T-cell (primary cell): ENCODE data around the gene NPC1L1. TPM values are rescaled to one million over a fixed set of nuclear protein-coding genes. Genes with fewer than 3 reads are reported as not detected.

Experiments
- ATAC-seq, 4 experiments: fragments of 200-7000 bp in 3 of 4; fragments of 150-1000 bp in 1 of 4; cut with Tn5 transposase; replicated peaks in 1 of 4; 1 replicate in 3 of 4; 2 replicates in 1 of 4; pipeline ENCODE4 v1.10.0; 2021; ENCODE audit warnings: moderate library complexity in 3 of 4, mild to moderate bottlenecking in 2 of 4, moderate number of reproducible peaks in 1 of 4
- CTCF ChIA-PET, 2 donors: fragments of 300-600 bp; sonication (Branson Sonifier 250); formaldehyde crosslinking; loops; one replicate each; lab custom pipeline; 2022; ENCODE audit warnings: antibody characterized with exemption in 2 of 2; lab: Charles Lee
- POLR2A ChIA-PET, 2 donors: fragments of 300-600 bp; sonication (Branson Sonifier 250); formaldehyde crosslinking; loops; one replicate each; lab custom pipeline; 2022; ENCODE audit warnings: antibody characterized with exemption in 2 of 2; lab: Charles Lee
- DNase-seq, 35 experiments: peaks; one replicate each; pipeline versions ENCODE4 v3.0.0 to v3.0.0-alpha.2; 2013 to 2023
- H3K27ac ChIP-seq: one replicate; pipeline ENCODE4 v1.5.1; 2013; ENCODE audit warnings: low read length
- H3K27me3 ChIP-seq, 2 experiments: replicated peaks in 1 of 2; 1 replicate in 1 of 2; 2 replicates in 1 of 2; pipeline versions ENCODE4 v1.6.1 to v1.7.0; 2013; ENCODE audit warnings: low read length in 1 of 2, mixed read lengths in 1 of 2; ENCODE audit not compliant: control insufficient read depth in 2 of 2, insufficient read depth in 2 of 2; ENCODE audit errors: extremely low read depth in 1 of 2
- H3K36me3 ChIP-seq, 2 donors: 1 replicate in 1 of 2; 2 replicates in 1 of 2; pipeline versions ENCODE4 v1.6.1 to v1.7.0; 2013; ENCODE audit warnings: low read length in 1 of 2; ENCODE audit not compliant: control insufficient read depth in 2 of 2, insufficient read depth in 1 of 2; ENCODE audit errors: extremely low read depth in 1 of 2
- H3K4me1 ChIP-seq, 2 experiments: 1 replicate in 1 of 2; 2 replicates in 1 of 2; pipeline versions ENCODE4 v1.6.1 to v1.7.0; 2013; ENCODE audit warnings: low read length in 2 of 2, mixed read lengths in 1 of 2; ENCODE audit not compliant: insufficient read depth in 2 of 2, control insufficient read depth in 1 of 2; ENCODE audit errors: extremely low read depth in 1 of 2
- H3K4me3 ChIP-seq, 2 donors: 1 replicate in 1 of 2; 2 replicates in 1 of 2; pipeline versions ENCODE4 v1.5.1 to v1.7.0; 2013; ENCODE audit warnings: mild to moderate bottlenecking in 2 of 2, low read length in 1 of 2, moderate library complexity in 1 of 2; ENCODE audit not compliant: control insufficient read depth in 1 of 2; ENCODE audit errors: extremely low read depth in 1 of 2
- H3K9me3 ChIP-seq: 2 replicates; pipeline ENCODE4 v1.7.0; 2013
- H3K27ac Mint-ChIP-seq, 2 donors: one replicate each; pipeline ENCODE4 v1.8.0; 2020 to 2021; ENCODE audit warnings: mild to moderate bottlenecking in 2 of 2, mixed read lengths in 2 of 2
- H3K27me3 Mint-ChIP-seq, 2 donors: one replicate each; pipeline ENCODE4 v1.8.0; 2021 to 2022; ENCODE audit warnings: mixed read lengths in 2 of 2
- H3K36me3 Mint-ChIP-seq: one replicate; pipeline ENCODE4 v1.8.0; 2021; ENCODE audit warnings: mixed read lengths
- H3K4me1 Mint-ChIP-seq, 3 donors: one replicate each; pipeline ENCODE4 v1.8.0; 2020 to 2022; ENCODE audit warnings: mixed read lengths in 3 of 3, mild to moderate bottlenecking in 1 of 3
- H3K4me3 Mint-ChIP-seq, 3 donors: one replicate each; pipeline ENCODE4 v1.8.0; 2020 to 2022; ENCODE audit warnings: mild to moderate bottlenecking in 3 of 3, mixed read lengths in 3 of 3, moderate library complexity in 3 of 3
- H3K9me3 Mint-ChIP-seq, 3 donors: one replicate each; pipeline ENCODE4 v1.8.0; 2020 to 2022; ENCODE audit warnings: mixed read lengths in 3 of 3
- WGBS: methylation state at CpG from one replicate; pipeline ENCODE4 v1.1.5; 2013; ENCODE audit warnings: missing lambda C conversion rate; ENCODE audit not compliant: insufficient coverage; 5-methylcytosine and 5-hydroxymethylcytosine counted together
- total RNA-seq, 35 experiments: library from RNA in 6 of 35; stranded (reverse) in 6 of 35; fragments of 120-200 nt in 1 of 35; gene quantifications; one replicate each; pipeline versions ENCODE4 v1.2.1 to v1.2.4 and lab custom pipeline; 2013 to 2026

NPC1L1 gene
- total RNA-seq, 5 donors from 2014 or later (not counting 1 experiment from before 2014, with no cell fraction given): 0.06 to 0.50 (median 0.10) TPM; not detected in 1

GRCh38 chr7:44539669-44540506, 1.2 kb downstream of the NPC1L1 start:
- Mint-ChIP-seq H3K27ac (no peak overlapping the region), H3K4me1 (no peaks in the 10 kb centered on the region), H3K36me3 (no peaks in the 10 kb centered on the region), H3K27me3 (peaks cover 0 to 4% of the 10 kb centered on the region in 2 donors), H3K4me3 (no peak overlapping the region), H3K9me3 (no peaks in the 10 kb centered on the region)
- H3K27ac ChIP-seq: no peak overlapping the region
- H3K27me3 ChIP-seq: peaks cover 0 to 11% of the 10 kb centered on the region in 2 experiments
- no peaks in the 10 kb centered on the region for H3K36me3 ChIP-seq
- 88% methylated on average over 23 of the region's 27 CpGs for WGBS
- CTCF ChIA-PET: no interaction called here
- no peaks in the 10 kb centered on the region for H3K9me3 ChIP-seq
- POLR2A ChIA-PET: no interaction called here
- DNase-seq (no peak), ATAC-seq (no peak)
- no peaks in the 10 kb centered on the region for H3K4me1 ChIP-seq
- H3K4me3 ChIP-seq: no peak overlapping the region

DNA sequence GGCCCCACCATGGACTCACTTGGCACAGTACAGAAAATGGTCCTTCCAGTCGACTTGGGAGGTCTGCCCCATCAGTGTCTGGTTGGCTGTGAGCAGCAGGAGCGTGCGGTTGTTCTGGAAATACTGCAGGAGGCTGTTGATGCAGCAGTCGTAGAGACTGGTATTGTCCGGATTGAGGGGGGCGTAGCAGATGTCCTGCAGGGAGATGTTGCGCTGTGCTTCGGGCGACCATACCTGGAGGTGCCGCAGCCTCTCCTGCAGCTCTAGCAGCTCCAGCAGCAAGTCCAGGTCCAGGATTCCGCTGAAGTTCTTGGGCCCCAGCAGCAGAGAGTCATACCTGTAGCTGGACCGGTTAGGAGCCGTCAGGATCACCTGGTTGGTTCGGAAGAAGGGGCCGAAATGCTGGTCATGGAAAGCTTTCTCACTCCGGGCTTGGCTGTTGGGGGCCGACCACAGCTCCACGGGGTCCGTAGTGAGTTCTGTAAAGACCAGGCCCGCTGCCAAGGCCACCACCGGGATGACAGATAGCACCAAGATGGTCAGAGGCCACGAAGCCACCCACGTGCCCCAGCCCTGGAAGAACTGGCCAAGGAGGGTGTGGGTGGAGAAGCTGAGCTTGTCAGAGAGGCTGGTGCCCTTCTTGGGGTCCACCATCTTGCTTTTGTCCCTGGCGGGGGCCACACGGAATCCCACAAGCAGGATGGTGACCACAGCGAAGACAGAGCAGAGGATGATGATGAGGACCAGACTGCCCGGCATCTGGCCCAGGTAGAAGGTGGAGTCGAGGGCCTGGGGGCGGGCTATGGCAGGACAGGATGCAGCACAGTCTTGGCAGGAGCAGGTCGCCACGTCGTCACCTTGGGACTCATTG, 2.1 kb downstream of the NPC1L1 start:
- POLR2A ChIA-PET: no interaction called here
- H3K27ac Mint-ChIP-seq: no peak overlapping the region

GRCh38 chr7:44538093-44538797, 2.9 kb downstream of the NPC1L1 start:
- H3K4me3 Mint-ChIP-seq: no peak overlapping the region
- H3K4me3 ChIP-seq: no peak overlapping the region
- ATAC-seq: no peak
- H3K27ac Mint-ChIP-seq: no peak overlapping the region
- H3K4me1 Mint-ChIP-seq: no peaks in the 10 kb centered on the region
- H3K36me3 Mint-ChIP-seq: no peaks in the 10 kb centered on the region
- POLR2A ChIA-PET: no interaction called here
- no peaks in the 10 kb centered on the region for H3K9me3 Mint-ChIP-seq
- no peaks in the 10 kb centered on the region for H3K9me3 ChIP-seq
- H3K27me3 Mint-ChIP-seq: peaks cover 0 to 4% of the 10 kb centered on the region in 2 donors
- CTCF ChIA-PET: interaction anchor here in 1 of 2 donors (0.6 kb wide), 1 partner anchor 235 kb away, joined by 3 read pairs; no protein-coding TSS in a partner anchor
- no peak overlapping the region for H3K27ac ChIP-seq
- no peak for DNase-seq
- 79% methylated on average over 12 of the region's 17 CpGs for WGBS
- H3K36me3 ChIP-seq: no peaks in the 10 kb centered on the region
- H3K4me1 ChIP-seq: no peaks in the 10 kb centered on the region
- H3K27me3 ChIP-seq: peaks cover 0 to 11% of the 10 kb centered on the region in 2 experiments

More for the DNA sequence above, 2.1 kb downstream of the NPC1L1 start:
- Histone ChIP-seq H3K4me3 (no peak overlapping the region), H3K27ac (no peak overlapping the region), H3K4me1 (no peaks in the 10 kb centered on the region), H3K36me3 (no peaks in the 10 kb centered on the region), H3K9me3 (no peaks in the 10 kb centered on the region), H3K27me3 (peaks cover 0 to 11% of the 10 kb centered on the region in 2 experiments)
- DNase-seq (no peak), ATAC-seq (no peak)
- H3K9me3 Mint-ChIP-seq: no peaks in the 10 kb centered on the region
- no peak overlapping the region for H3K4me3 Mint-ChIP-seq
- 90% methylated on average over 26 of the region's 32 CpGs for WGBS
- CTCF ChIA-PET: no interaction called here
- H3K4me1 Mint-ChIP-seq: no peaks in the 10 kb centered on the region
- H3K27me3 Mint-ChIP-seq: peaks cover 0 to 4% of the 10 kb centered on the region in 2 donors
- no peaks in the 10 kb centered on the region for H3K36me3 Mint-ChIP-seq

GRCh38 chr7:44537442-44537841, 3.7 kb downstream of the NPC1L1 start:
- Mint-ChIP-seq H3K27me3 (peaks cover 0 to 4% of the 10 kb centered on the region in 2 donors), H3K27ac (no peak overlapping the region), H3K36me3 (no peaks in the 10 kb centered on the region), H3K9me3 (no peaks in the 10 kb centered on the region), H3K4me3 (no peak overlapping the region), H3K4me1 (no peaks in the 10 kb centered on the region)
- DNase-seq (no peak), ATAC-seq (no peak)
- H3K4me1 ChIP-seq: no peaks in the 10 kb centered on the region
- H3K4me3 ChIP-seq: no peak overlapping the region
- POLR2A ChIA-PET: no interaction called here
- CTCF ChIA-PET: interaction anchor here in 1 of 2 donors (0.6 kb wide), 1 partner anchor 236 kb away, joined by 3 read pairs; no protein-coding TSS in a partner anchor
- H3K9me3 ChIP-seq: no peaks in the 10 kb centered on the region
- 86% methylated on average over 3 of the region's 6 CpGs for WGBS
- no peak overlapping the region for H3K27ac ChIP-seq
- no peaks in the 10 kb centered on the region for H3K36me3 ChIP-seq
- peaks cover 0 to 11% of the 10 kb centered on the region in 2 experiments for H3K27me3 ChIP-seq

DNA sequence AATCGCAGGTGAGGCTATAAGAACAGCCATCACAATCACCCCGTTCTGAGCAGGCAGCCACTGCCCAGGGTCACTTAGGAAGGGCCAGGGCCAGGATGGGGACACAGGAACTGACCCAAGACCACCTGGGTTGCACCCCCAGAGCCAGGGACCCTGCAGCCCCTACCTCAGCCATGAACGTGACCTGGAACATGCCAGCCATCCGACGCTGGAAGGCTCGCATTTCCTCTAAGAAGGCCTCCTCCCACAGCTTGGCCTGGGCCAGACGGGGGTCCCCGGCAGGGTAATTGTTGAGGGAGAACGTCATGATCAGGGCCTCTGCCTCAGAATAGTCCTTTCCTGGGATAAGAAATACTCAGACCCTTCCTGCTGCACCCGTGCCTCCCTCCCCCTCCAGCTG, 5.0 kb downstream of the NPC1L1 start:
- Histone ChIP-seq H3K9me3 (no peaks in the 10 kb centered on the region), H3K4me3 (no peak overlapping the region), H3K27ac (no peak overlapping the region), H3K4me1 (no peaks in the 10 kb centered on the region), H3K36me3 (no peaks in the 10 kb centered on the region), H3K27me3 (peaks cover 0 to 12% of the 10 kb centered on the region in 2 experiments)
- ATAC-seq (no peak), DNase-seq (no peak)
- no peak overlapping the region for H3K4me3 Mint-ChIP-seq
- H3K27ac Mint-ChIP-seq: no peak overlapping the region
- POLR2A ChIA-PET: interaction anchor here in 1 of 2 donors (0.6 kb wide), 1 partner anchor 42 kb away, joined by 8 read pairs; no protein-coding TSS in a partner anchor
- CTCF ChIA-PET: interaction anchor here in 1 of 2 donors (0.7 kb wide), 1 partner anchor 25 kb away, joined by 3 read pairs; no protein-coding TSS in a partner anchor
- H3K4me1 Mint-ChIP-seq: no peaks in the 10 kb centered on the region
- H3K36me3 Mint-ChIP-seq: no peaks in the 10 kb centered on the region
- 86% methylated on average over 2 of the region's 10 CpGs for WGBS
- H3K9me3 Mint-ChIP-seq: no peaks in the 10 kb centered on the region
- no peaks in the 10 kb centered on the region for H3K27me3 Mint-ChIP-seq
